Astrocyte of the spinal cord (primary cell): ENCODE data around the gene INAFM2.

Source experiments
- DNase-seq: peaks from one replicate; pipeline ENCODE4 v3.0.0; 2011; ENCODE audit warnings: low read depth, low spot score
- H3K4me3 ChIP-seq: 2 replicates; pipeline ENCODE4 v1.5.1; 2011; ENCODE audit warnings: low read depth, mild to moderate bottlenecking, low read length, moderate library complexity
- in situ Hi-C: cut with HindIII; loops from 2 replicates; pipeline ENCODE4 v1.10.0; 2017; ENCODE audit warnings: low sequenced_read_pairs
- TF ChIP-seq, protein P1 (sequence below): IDR thresholded peaks from 2 replicates; pipeline ENCODE4 v1.5.1; 2012; ENCODE audit warnings: low read depth, mild to moderate bottlenecking, low read length, inconsistent platforms

The INAFM2 gene

DNA sequence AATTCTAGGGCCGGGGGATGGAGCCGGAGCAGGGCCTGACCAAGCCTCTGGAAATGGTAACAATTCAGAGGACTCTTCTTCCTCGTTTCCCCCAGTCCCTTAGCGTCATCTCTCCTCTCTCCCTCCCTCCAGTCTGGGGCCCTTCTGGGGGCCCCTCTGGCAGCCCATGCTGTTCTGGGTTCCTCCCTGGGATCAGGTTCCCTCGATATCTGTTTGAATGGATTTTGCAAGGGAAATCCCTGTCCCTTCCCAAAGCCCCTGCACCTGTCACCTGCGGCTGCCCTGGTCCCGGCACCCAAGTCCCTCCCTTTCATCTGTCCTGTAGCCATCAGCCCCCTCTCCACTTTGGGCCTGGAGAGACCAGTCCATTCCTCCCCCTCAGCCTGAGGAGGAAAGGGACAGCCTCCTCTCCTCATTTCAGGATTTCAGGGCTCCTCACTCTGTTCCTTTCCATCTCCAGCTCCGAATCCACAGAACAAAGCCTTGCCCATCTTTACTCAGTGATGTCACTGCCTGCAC is 14.1 kb upstream of the INAFM2 start:
- TF ChIP-seq, protein P1, sequence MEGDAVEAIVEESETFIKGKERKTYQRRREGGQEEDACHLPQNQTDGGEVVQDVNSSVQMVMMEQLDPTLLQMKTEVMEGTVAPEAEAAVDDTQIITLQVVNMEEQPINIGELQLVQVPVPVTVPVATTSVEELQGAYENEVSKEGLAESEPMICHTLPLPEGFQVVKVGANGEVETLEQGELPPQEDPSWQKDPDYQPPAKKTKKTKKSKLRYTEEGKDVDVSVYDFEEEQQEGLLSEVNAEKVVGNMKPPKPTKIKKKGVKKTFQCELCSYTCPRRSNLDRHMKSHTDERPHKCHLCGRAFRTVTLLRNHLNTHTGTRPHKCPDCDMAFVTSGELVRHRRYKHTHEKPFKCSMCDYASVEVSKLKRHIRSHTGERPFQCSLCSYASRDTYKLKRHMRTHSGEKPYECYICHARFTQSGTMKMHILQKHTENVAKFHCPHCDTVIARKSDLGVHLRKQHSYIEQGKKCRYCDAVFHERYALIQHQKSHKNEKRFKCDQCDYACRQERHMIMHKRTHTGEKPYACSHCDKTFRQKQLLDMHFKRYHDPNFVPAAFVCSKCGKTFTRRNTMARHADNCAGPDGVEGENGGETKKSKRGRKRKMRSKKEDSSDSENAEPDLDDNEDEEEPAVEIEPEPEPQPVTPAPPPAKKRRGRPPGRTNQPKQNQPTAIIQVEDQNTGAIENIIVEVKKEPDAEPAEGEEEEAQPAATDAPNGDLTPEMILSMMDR = no peak
- in situ Hi-C loops = no loop called here
- no peak for DNase-seq
- H3K4me3 ChIP-seq = no peak overlapping the region

DNA sequence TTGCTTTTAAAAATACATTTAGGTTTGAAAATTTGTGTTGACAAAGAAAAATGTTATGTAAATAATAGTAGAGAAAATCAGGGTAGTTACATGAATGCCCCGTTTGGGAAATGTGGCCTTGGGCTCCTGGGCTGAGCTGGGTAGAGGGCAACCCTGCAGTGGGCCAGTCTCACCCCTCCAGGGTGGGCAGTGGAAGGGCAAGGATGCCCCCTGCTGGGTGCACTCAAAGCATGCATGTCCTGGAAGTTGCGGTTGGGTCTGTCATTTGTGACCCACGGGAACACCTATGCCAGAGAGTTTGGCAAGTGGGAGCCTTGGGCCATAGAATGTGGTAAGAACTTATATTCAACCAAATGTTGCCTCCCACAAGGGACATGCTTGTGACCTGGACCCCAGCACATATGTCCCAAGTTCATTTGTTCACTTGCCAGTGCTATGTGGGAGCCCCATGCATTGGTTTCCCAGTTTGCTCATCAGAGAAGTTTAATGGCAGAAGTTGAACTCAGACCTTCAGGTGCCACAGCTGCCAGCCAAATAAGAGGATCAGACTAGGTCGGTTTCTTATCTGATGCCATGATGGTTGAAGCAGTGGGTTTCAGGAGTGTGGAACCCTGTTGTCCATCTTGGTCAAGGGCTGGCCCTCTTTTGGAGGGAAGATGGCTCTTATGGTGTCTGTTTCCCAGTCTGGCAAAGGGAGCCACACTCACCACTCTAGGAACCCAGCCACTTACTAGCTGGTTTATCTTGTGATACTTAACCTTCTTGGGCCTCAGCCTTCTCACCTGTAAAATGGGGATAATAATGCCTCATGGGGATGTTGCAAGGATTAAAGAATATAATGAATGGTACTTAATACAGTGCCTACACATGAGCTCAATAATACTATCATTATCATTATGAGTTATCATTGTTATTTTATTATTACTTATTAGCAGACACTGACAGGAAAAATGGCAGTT is 13.2 kb upstream of the INAFM2 start:
- no peak for DNase-seq
- H3K4me3 ChIP-seq = no peak overlapping the region

DNA sequence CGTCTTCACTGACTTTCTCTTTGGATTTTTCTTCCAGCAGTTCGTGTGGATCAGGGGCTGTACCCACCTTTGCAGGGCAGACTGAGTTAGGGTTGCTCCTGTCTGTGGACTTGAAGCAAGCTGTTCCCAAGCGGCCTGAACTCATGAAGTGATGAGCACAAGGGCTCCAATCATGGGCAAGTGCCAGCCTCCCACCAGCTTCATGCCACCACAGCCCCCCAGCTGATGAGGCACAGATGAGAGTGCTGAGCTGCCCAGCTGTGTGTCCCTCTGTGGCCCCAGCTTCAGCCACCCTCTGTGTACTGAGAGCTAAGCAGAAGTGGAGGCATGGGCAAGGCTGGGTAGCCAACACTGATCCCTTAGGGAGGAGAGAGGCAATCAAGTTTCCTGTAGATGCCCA is 12.5 kb upstream of the INAFM2 start:
- in situ Hi-C loops = no loop called here
- TF ChIP-seq, protein P1 = no peak
- H3K4me3 ChIP-seq = no peak overlapping the region
- no peak for DNase-seq

More for the DNA sequence above, 13.2 kb upstream of the INAFM2 start:
- in situ Hi-C loops = no loop called here
- TF ChIP-seq, protein P1 = peak; percentile 77

DNA sequence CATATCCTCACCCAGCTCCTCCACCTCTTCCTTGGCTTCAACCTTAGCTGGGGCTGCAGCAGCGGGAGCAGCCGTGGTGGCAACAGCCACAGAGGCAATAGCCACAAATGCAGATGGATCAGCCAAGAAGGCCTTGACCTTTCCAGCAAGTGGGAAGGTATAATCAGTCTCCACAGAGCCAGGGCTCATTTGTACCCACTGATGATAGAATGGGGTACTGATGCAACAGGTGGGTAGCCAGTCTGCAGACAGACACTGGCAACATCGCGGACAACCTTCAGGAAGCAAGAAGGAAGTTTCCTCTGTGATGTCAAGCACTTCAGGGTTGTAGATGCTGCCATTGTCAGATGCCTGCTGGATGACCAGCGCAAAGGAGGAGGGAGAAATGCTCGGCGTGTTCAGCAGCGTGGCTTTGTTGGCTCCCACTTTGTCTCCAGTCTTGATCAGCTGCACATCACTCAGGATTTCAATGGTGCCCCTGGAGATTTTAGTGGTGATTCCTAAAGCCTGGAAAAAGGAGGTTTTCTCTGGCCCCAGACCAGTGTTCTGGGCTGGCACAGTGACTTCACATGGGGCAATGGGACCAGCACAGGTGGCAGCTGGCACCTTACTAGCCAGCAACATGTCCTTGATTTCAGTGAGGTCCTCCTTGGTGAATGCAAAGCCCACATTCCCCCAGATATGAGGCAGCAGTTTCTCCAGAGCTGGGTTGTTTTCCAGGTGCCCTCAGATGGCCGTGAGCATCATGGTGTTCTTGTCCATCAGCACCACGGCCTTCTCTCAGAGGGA is 10.9 kb upstream of the INAFM2 start:
- H3K4me3 ChIP-seq = no peak overlapping the region
- in situ Hi-C loops = no loop called here
- TF ChIP-seq, protein P1 = no peak
- DNase-seq = no peak

DNA sequence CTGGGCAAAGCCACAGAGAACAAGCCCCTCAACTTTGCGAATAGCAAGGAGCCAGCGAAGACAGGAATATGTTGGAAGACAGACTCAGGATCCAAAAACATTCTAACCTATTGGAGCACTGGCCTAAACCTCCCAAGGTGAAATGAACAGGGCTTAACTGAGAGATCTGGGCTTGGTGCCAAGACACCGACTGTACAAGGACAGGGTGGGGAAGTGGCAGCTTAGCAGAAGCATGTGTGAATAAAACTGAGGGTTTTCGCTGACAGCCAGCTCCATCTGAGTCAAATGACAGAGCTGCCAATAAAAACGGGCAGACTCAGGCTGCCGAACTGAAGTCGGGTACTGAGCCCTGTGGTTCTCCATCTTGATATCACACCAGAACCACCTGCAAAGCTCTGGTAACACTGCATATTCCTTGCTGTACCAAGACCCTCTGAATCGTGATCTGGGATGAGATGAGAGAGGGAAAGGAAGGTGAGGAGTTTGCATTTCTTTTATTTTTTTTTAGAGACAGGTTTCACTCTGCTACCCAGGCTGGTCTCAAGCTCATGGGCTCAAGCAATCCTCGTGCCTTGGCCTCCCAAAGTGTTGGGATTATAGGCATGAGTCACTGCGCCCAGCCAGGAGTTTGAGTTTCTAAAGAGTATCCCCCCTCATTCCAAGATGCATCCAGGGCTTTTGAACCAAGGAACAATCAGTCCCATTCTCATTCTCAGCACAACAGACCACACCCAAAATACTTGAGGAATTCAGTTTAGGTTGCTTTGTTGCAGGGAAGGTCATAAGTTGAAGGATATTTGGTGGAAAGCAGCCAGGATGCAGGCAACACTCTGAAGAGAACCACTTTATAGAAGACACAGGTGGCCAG is 9.7 kb upstream of the INAFM2 start:
- no peak overlapping the region for H3K4me3 ChIP-seq
- in situ Hi-C loops = no loop called here
- DNase-seq = no peak
- TF ChIP-seq, protein P1 = no peak
